NOMO-1 (cell line): ENCODE measurements around the gene WBP11.

ENCODE experiments used
- DNase-seq, 2 experiments: peaks; one replicate each; lab custom pipeline; 2025; ENCODE audit not compliant: unreplicated experiment in 2 of 2; lab: John Stamatoyannopoulos, UW

The WBP11 gene

GRCh38 chr12:14825256-14825655 is 22.0 kb upstream of the WBP11 start:
- no peak for DNase-seq

GRCh38 chr12:14824012-14824634 is 20.8 kb upstream of the WBP11 start:
- no peak for DNase-seq

GRCh38 chr12:14814014-14814413 is 10.7 kb upstream of the WBP11 start, which contains the start of gene SMCO3:
Gene SMCO3 (minus strand): TSS chr12:14814182. CDS start chr12:14806680, 7,502 bp downstream.
- no peak for DNase-seq

- no peak for DNase-seq
Observed at GRCh38 chr12:14811486-14811885, 8.2 kb upstream of the WBP11 start.

- no peak for DNase-seq
Observed at GRCh38 chr12:14810953-14811483, 7.7 kb upstream of the WBP11 start.

GRCh38 chr12:14810167-14810952 is 7.1 kb upstream of the WBP11 start:
- no peak for DNase-seq

- DNase-seq, result no peak
Observed at GRCh38 chr12:14803830-14804160, 517 bp upstream of the WBP11 start.

GRCh38 chr12:14802721-14803010 is 612 bp downstream of the WBP11 start:
- no peak for DNase-seq

GRCh38 chr12:14802247-14802646 is 1.0 kb downstream of the WBP11 start:
- DNase-seq, result no peak

- no peak for DNase-seq
Observed at GRCh38 chr12:14795028-14795448, 8.2 kb downstream of the WBP11 start.

GRCh38 chr12:14785568-14785967 is 17.7 kb downstream of the WBP11 start:
- DNase-seq, result no peak

- no peak for DNase-seq
Observed at GRCh38 chr12:14784471-14784870, 18.8 kb downstream of the WBP11 start.

- no peak for DNase-seq
Observed at GRCh38 chr12:14782756-14783155, 20.5 kb downstream of the WBP11 start.

GRCh38 chr12:14781563-14781962 is 21.7 kb downstream of the WBP11 start:
- DNase-seq, result no peak

- no peak for DNase-seq
Observed at GRCh38 chr12:14780859-14781258, 22.4 kb downstream of the WBP11 start.

- no peak for DNase-seq
Observed at GRCh38 chr12:14779834-14780233, 23.4 kb downstream of the WBP11 start.

GRCh38 chr12:14777271-14777670 is 26.0 kb downstream of the WBP11 start:
- no peak for DNase-seq

GRCh38 chr12:14776236-14776961 is 26.9 kb downstream of the WBP11 start:
- peak in 1 of 2 experiments; percentile 20 for DNase-seq

GRCh38 chr12:14775636-14775980 is 27.7 kb downstream of the WBP11 start:
- no peak for DNase-seq

GRCh38 chr12:14774906-14775635 is 28.2 kb downstream of the WBP11 start:
- peak; percentile 44 to 70 for DNase-seq
